GM20431 (cell line): ENCODE results near the gene PTPRR.

ENCODE experiments used
- in situ Hi-C: fragments of 300-500 bp; cut with MseI, MboI; formaldehyde crosslinking; loops from one replicate; pipeline ENCODE4 v1.15.0; 2020; ENCODE audit warnings: low sequenced_read_pairs; ENCODE audit not compliant: unreplicated experiment

PTPRR gene

GRCh38 chr12:70661466-70662161 is 258.9 kb downstream of the PTPRR start:
- in situ Hi-C loops: no loop called here

- in situ Hi-C loops: no loop called here
Observed at GRCh38 chr12:70660620-70661219, 259.8 kb downstream of the PTPRR start.

- in situ Hi-C loops: no loop called here
Observed at GRCh38 chr12:70660002-70660604, 260.4 kb downstream of the PTPRR start.

- in situ Hi-C loops: no loop called here
Observed at GRCh38 chr12:70659077-70659606, 261.4 kb downstream of the PTPRR start.

- in situ Hi-C loops: no loop called here
Observed at GRCh38 chr12:70657616-70658286, 262.8 kb downstream of the PTPRR start.

GRCh38 chr12:70652451-70652850 is 268.1 kb downstream of the PTPRR start:
- in situ Hi-C loops: no loop called here

- in situ Hi-C loops: no loop called here
Observed at GRCh38 chr12:70648831-70649230, 271.7 kb downstream of the PTPRR start.

GRCh38 chr12:70648191-70648590 is 272.3 kb downstream of the PTPRR start:
- in situ Hi-C loops: no loop called here

- in situ Hi-C loops: no loop called here
Observed at GRCh38 chr12:70646850-70647249, 273.7 kb downstream of the PTPRR start.

GRCh38 chr12:70645494-70646317 is 274.8 kb downstream of the PTPRR start:
- in situ Hi-C loops: no loop called here

GRCh38 chr12:70644861-70645260 is 275.7 kb downstream of the PTPRR start:
- in situ Hi-C loops: no loop called here

- in situ Hi-C loops: no loop called here
Observed at GRCh38 chr12:70643939-70644338, 276.6 kb downstream of the PTPRR start.

GRCh38 chr12:70641691-70642090 is 278.8 kb downstream of the PTPRR start:
- in situ Hi-C loops: no loop called here

GRCh38 chr12:70640901-70641300 is 279.6 kb downstream of the PTPRR start:
- in situ Hi-C loops: no loop called here

GRCh38 chr12:70639535-70639934 is 281.0 kb downstream of the PTPRR start:
- in situ Hi-C loops: no loop called here

- in situ Hi-C loops: no loop called here
Observed at GRCh38 chr12:70638639-70639360, 281.7 kb downstream of the PTPRR start.

GRCh38 chr12:70637303-70638085 is 283.0 kb downstream of the PTPRR start, which contains the start of gene PTPRB:
TSS of gene PTPRB (minus strand) at chr12:70637429. CDS start at chr12:70637395, 34 bp downstream.
- in situ Hi-C loops: no loop called here

- in situ Hi-C loops: no loop called here
Observed at GRCh38 chr12:70635755-70636154, 284.8 kb downstream of the PTPRR start.
